ENCODE data around the gene IQSEC2. TPM values are rescaled to one million over a fixed set of nuclear protein-coding genes. Genes with fewer than 3 reads are reported as not detected.

Gene IQSEC2
- total RNA-seq, 1 donor from 2014 or later, result 0.14 TPM

Other genes with a start within 250 kb of the IQSEC2 start
- gene GPR173, start 232.8 kb downstream of the IQSEC2 start, total RNA-seq, result not detected in 2 replicates
- 36.0 and 41.2 TPM in 2 replicates for gene TSPYL2, start 199.2 kb downstream of the IQSEC2 start, total RNA-seq
- 9.7 and 11.2 TPM in 2 replicates for gene KANTR, start 187.4 kb downstream of the IQSEC2 start, total RNA-seq
- gene KDM5C, start 56.4 kb downstream of the IQSEC2 start, total RNA-seq, result 98.3 and 111 TPM in 2 replicates
- 134 and 136 TPM in 2 replicates for gene SMC1A, start 141.1 kb upstream of the IQSEC2 start, total RNA-seq
- 0.43 and 0.90 TPM in 2 replicates for gene RIBC1, start 141.3 kb upstream of the IQSEC2 start, total RNA-seq
- gene HSD17B10, start 152.8 kb upstream of the IQSEC2 start, total RNA-seq, result 135 and 139 TPM in 2 replicates

Measured in activated T-helper 2 cell treated with anti-CD3 and anti-CD28 coated beads, Interferon-gamma antibody, Interleukin-2, Interleukin-4, amounts not matched to agents 10 μg/mL and 5 μg/mL and 100 μg/mL, durations not matched to agents 14 hours and 24 hours and 36 hours (primary cell).